SU-DHL-6 (cell line): Measurements from ENCODE around the gene MCU.

ENCODE experiments used
- CTCF ChIP-seq: fragments of 200-600 bp; sonication (generic); IDR thresholded peaks from one replicate; pipeline ENCODE4 v1.5.1; 2017; ENCODE audit warnings: antibody characterized with exemption, mild to moderate bottlenecking, low read length, moderate library complexity; ENCODE audit not compliant: insufficient read depth, poor library complexity, severe bottlenecking
- EZH2phosphoT487 ChIP-seq: fragments of 200-600 bp; sonication (generic), shearing (Covaris generic); conservative IDR thresholded peaks from 2 replicates; pipeline ENCODE4 v1.6.1; 2018; ENCODE audit warnings: mild to moderate bottlenecking, antibody characterized with exemption, low read length, moderate library complexity, mixed read lengths

DNA sequence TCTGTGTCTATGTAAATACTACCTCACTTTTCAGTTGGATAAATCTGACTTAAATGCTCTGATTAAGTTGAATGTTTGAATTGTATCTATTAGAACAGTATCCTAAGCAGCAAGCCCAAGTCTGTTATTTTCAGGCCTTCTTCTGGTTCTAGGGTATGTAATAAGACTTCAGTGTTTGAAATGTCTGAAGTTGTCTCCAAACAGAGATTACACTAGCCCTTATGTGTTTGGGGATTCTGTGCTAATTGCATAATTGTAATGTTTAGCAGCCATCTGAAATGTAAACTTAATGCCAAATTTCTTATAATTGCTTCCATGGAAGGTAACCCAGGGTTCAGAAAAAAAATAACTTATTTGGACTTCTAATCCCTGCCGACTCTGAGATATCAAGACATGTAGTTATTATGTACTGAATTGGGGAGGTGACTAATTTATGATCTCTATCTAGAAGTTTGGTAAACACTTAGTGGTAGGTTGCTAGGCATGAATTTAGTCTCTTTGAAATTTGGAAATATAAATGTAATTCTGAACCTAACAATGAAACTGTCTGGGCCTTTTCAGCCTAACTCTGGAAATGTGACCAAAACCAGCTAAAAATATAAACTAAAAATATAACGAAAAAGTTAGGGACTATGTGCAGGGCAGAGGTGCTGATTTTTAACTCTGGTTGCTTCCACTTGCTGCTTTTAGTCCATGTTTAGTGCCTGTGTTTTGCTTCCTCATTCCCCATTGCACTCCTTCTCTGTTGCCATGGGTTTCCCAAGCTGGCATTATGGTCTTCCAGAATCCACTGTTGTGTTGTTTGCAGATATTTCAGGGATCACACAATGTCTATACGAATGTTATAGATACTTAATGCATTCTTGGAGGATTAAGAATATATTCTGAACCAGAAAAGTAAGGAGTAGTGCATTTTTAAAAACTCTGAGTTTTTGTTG lies 54.8 kb downstream of the MCU start:
- TF ChIP-seq CTCF, result no peak
- TF ChIP-seq EZH2phosphoT487, result no peak
